ENCODE measurements around the gene WWOX.

DNA sequence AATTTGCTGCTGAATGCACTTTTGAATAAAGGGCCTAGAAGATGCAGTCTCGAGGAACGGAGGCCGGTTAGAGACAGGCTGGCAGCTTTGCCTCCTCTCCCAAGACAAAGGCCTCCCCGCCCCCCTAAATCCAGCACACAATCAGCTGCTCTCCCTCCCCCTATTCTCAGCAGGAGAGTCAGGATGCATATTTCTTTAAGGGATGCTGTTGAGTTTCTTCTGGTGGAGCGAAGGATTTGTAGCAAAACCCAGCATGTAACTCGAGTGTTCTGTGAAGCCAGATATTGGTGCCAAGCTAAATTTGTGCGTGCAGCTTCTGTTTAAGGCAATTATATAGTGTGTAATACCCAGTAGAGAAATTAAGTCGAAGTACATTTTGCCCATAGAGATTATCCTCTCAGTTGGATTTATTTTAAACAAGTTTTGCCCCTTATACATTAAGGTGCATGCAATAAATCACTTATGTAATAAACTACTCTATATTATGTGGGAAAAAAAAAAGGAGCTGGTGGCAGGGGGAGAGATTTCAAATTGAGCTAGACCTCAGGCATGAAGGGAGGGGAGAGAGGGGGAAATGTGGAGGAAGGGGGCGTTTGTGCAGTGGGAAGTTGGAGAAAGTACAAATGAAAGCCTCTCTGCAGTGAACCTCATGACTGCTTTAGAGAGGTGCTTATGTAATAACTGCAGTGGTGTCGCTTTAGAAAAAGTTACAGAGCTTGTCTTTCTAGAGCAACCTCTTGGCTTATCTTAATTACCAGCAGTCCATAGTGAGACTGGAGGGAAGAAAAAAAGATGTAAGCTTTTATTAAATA, 901.9 kb downstream of the WWOX start:
- TF ChIP-seq, protein P1, sequence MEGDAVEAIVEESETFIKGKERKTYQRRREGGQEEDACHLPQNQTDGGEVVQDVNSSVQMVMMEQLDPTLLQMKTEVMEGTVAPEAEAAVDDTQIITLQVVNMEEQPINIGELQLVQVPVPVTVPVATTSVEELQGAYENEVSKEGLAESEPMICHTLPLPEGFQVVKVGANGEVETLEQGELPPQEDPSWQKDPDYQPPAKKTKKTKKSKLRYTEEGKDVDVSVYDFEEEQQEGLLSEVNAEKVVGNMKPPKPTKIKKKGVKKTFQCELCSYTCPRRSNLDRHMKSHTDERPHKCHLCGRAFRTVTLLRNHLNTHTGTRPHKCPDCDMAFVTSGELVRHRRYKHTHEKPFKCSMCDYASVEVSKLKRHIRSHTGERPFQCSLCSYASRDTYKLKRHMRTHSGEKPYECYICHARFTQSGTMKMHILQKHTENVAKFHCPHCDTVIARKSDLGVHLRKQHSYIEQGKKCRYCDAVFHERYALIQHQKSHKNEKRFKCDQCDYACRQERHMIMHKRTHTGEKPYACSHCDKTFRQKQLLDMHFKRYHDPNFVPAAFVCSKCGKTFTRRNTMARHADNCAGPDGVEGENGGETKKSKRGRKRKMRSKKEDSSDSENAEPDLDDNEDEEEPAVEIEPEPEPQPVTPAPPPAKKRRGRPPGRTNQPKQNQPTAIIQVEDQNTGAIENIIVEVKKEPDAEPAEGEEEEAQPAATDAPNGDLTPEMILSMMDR (IDR thresholded peaks at IDR 0.05) = no peak
- TF ChIP-seq POLR2A (IDR thresholded peaks at IDR 0.05) (no peak), EP300 (IDR thresholded peaks at IDR 0.05) (no peak)
